Muscle of leg (tissue), 11 donors: Measurements from ENCODE around the gene SYNPR. TPM values are rescaled to one million over a fixed set of nuclear protein-coding genes. Genes with fewer than 3 reads are reported as not detected.

Source experiments
- DNase-seq: peaks from one replicate; pipeline ENCODE4 v3.0.0; 2013
- H3K27ac ChIP-seq: one replicate; pipeline ENCODE4 v1.5.1; 2013; ENCODE audit warnings: mild to moderate bottlenecking, low read length, control low read depth
- H3K27me3 ChIP-seq: one replicate; pipeline ENCODE4 v1.6.1; 2013; ENCODE audit warnings: low read length; ENCODE audit not compliant: control insufficient read depth, insufficient read depth
- H3K36me3 ChIP-seq: one replicate; pipeline ENCODE4 v1.6.1; 2013; ENCODE audit warnings: low read length; ENCODE audit not compliant: control insufficient read depth, insufficient read depth
- H3K4me1 ChIP-seq: one replicate; pipeline ENCODE4 v1.6.1; 2013; ENCODE audit warnings: low read length; ENCODE audit not compliant: control insufficient read depth, insufficient read depth
- H3K4me3 ChIP-seq: one replicate; pipeline ENCODE4 v1.5.1; 2013; ENCODE audit warnings: low read length, control low read depth
- H3K9me3 ChIP-seq: replicated peaks from 2 replicates; pipeline ENCODE4 v1.6.1; 2013; ENCODE audit warnings: low read depth, low read length; ENCODE audit not compliant: control insufficient read depth
- WGBS: methylation state at CpG from one replicate; pipeline ENCODE4 v1.1.5; 2013; ENCODE audit warnings: missing lambda C conversion rate; ENCODE audit not compliant: insufficient coverage; 5-methylcytosine and 5-hydroxymethylcytosine counted together
- polyA plus RNA-seq, 8 donors: library from polyadenylated mRNA; unstranded; fragments of 120-200 nt; gene quantifications; one replicate each; pipeline versions ENCODE4 v1.2.1 to v1.2.3, GENCODE V29; 2013; ENCODE audit warnings: inconsistent platforms in 1 of 8, low replicate concordance in 1 of 8; ENCODE audit not compliant: insufficient read length in 8 of 8, insufficient read depth in 1 of 8
- total RNA-seq: library from RNA; stranded (reverse); fragments of 120-200 nt; gene quantifications from one replicate; pipeline ENCODE4 v1.2.4, GENCODE V29; 2013

Gene SYNPR
- total and polyA plus RNA-seq, 9 donors: 0.04 TPM; not detected in 8

GRCh38 chr3:63458405-63458804, 180.3 kb downstream of the SYNPR start:
- no peak for DNase-seq
- H3K27me3 ChIP-seq: no peaks in the 10 kb centered on the region
- H3K27ac ChIP-seq: no peak overlapping the region
- no peaks in the 10 kb centered on the region for H3K9me3 ChIP-seq
- no peaks in the 10 kb centered on the region for H3K4me1 ChIP-seq
- H3K4me3 ChIP-seq: no peak overlapping the region
- H3K36me3 ChIP-seq: no peaks in the 10 kb centered on the region

DNA sequence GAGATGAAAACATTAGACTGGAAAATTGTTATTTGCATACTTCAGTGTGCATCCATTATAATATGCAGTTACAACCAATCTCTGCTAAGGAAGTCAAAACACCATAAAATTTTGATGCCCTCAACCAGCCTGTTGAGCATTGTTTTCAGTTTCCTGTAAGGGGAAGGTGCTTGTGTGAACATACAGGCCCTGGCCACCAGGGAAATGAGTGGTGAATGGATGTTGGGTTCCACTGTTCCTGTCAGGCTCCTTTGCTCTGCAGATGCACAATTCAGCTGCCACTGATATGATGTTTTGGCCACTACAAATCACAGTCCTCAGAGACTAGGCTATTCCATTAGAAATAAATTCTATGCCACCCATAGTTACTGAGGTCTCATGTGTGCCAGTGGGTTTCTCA, 184.6 kb downstream of the SYNPR start:
- no peaks in the 10 kb centered on the region for H3K9me3 ChIP-seq
- H3K4me3 ChIP-seq: no peak overlapping the region
- no peak overlapping the region for H3K27ac ChIP-seq
- no peaks in the 10 kb centered on the region for H3K4me1 ChIP-seq
- no peaks in the 10 kb centered on the region for H3K27me3 ChIP-seq
- DNase-seq: no peak
- no peaks in the 10 kb centered on the region for H3K36me3 ChIP-seq

DNA sequence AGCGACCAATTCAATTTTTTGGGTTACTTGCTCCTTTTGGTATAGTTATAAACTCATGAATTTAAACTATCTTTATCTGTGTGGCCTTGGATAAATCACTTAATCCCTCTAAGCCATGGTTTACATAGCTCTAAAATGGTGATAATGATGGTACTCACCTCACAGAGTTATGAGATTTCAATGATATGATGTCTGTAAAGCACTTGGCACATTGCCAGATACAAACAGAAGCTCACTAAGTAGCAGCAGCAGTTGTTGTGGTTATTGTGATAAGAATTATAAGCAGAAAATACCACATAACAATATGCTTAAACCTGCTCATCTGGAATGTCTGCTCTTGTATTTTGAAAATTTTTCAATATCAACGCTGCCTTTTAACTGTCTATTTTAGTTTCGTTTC, 189.3 kb downstream of the SYNPR start:
- DNase-seq: no peak
- H3K27me3 ChIP-seq: no peaks in the 10 kb centered on the region
- no peaks in the 10 kb centered on the region for H3K4me1 ChIP-seq
- no peak overlapping the region for H3K27ac ChIP-seq
- H3K9me3 ChIP-seq: no peaks in the 10 kb centered on the region
- no peaks in the 10 kb centered on the region for H3K36me3 ChIP-seq
- no CpG with 5 or more reads among the region's 3 CpGs for WGBS
- no peak overlapping the region for H3K4me3 ChIP-seq

DNA sequence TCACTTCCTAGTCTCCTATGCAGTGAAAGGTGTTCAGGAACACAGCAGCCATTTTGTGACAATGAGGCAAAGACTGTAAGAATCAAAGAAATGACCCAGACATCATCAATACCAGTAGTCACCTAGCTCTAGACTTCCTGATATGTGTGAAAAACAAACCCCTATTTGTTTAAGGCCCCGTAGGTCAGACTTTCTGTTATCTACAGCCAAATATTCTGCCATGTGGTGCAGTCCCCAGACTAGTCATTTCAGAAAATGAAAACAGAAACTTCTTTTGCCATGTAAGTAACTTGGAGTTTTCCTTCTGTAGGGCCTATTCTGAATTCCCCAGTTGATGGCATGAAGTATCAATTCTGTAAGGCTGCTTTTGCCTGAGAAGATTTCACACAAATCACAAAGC, 192.6 kb downstream of the SYNPR start:
- no peak overlapping the region for H3K27ac ChIP-seq
- no peaks in the 10 kb centered on the region for H3K36me3 ChIP-seq
- no peak overlapping the region for H3K4me3 ChIP-seq
- H3K9me3 ChIP-seq: no peaks in the 10 kb centered on the region
- no peaks in the 10 kb centered on the region for H3K27me3 ChIP-seq
- no peak for DNase-seq
- no peaks in the 10 kb centered on the region for H3K4me1 ChIP-seq
- no CpG with 5 or more reads among the region's 1 CpG for WGBS

GRCh38 chr3:63471781-63472180, 193.7 kb downstream of the SYNPR start:
- no peak for DNase-seq
- Histone ChIP-seq H3K9me3 (no peaks in the 10 kb centered on the region), H3K4me1 (no peaks in the 10 kb centered on the region), H3K27ac (no peak overlapping the region), H3K27me3 (no peaks in the 10 kb centered on the region), H3K4me3 (no peak overlapping the region), H3K36me3 (no peaks in the 10 kb centered on the region)
- WGBS: 92% methylated on average over 5 of the region's 5 CpGs

DNA sequence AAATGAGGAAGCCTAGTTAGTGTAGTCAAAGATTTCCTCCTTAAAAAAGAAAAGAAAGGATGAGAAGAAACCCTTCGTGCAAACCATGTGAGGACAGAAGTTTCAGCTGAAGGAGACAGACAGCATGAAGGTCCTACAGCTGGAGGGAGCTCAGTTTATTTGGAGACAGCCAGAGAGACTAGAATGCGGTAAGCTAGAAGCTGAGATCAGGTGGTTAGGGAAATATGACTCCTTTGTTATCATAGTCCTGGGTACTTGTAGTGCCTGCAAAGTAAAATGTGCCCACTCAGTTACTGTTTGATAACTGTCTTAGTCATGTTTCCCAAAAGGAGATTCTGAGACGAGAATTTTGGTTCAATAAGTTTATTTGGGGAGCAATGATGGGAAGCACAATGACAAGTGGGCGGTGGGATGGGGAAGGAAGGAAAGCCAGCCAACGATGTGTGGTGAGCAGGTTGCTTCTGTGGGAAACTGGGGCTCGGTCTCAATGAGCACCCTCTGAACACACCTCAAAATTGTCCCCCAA, 195.6 kb downstream of the SYNPR start:
- H3K4me1 ChIP-seq: no peaks in the 10 kb centered on the region
- H3K36me3 ChIP-seq: no peaks in the 10 kb centered on the region
- no peak overlapping the region for H3K27ac ChIP-seq
- 71% methylated on average over 5 of the region's 6 CpGs for WGBS
- no peak for DNase-seq
- no peaks in the 10 kb centered on the region for H3K9me3 ChIP-seq
- no peak overlapping the region for H3K4me3 ChIP-seq
- H3K27me3 ChIP-seq: peaks cover 3% of the 10 kb centered on the region

GRCh38 chr3:63474828-63475518, 196.9 kb downstream of the SYNPR start:
- Histone ChIP-seq H3K9me3 (no peaks in the 10 kb centered on the region), H3K4me3 (no peak overlapping the region), H3K36me3 (no peaks in the 10 kb centered on the region), H3K4me1 (no peaks in the 10 kb centered on the region), H3K27ac (no peak overlapping the region), H3K27me3 (peaks cover 3% of the 10 kb centered on the region)
- DNase-seq: no peak
- 78% methylated on average over 1 of the region's 3 CpGs for WGBS

GRCh38 chr3:63477494-63478129, 199.5 kb downstream of the SYNPR start:
- Histone ChIP-seq H3K27ac (no peak overlapping the region), H3K9me3 (no peaks in the 10 kb centered on the region), H3K4me3 (no peak overlapping the region), H3K36me3 (no peaks in the 10 kb centered on the region), H3K27me3 (peaks cover 3% of the 10 kb centered on the region), H3K4me1 (no peaks in the 10 kb centered on the region)
- no peak for DNase-seq
- WGBS: 80% methylated on average over 5 of the region's 8 CpGs

DNA sequence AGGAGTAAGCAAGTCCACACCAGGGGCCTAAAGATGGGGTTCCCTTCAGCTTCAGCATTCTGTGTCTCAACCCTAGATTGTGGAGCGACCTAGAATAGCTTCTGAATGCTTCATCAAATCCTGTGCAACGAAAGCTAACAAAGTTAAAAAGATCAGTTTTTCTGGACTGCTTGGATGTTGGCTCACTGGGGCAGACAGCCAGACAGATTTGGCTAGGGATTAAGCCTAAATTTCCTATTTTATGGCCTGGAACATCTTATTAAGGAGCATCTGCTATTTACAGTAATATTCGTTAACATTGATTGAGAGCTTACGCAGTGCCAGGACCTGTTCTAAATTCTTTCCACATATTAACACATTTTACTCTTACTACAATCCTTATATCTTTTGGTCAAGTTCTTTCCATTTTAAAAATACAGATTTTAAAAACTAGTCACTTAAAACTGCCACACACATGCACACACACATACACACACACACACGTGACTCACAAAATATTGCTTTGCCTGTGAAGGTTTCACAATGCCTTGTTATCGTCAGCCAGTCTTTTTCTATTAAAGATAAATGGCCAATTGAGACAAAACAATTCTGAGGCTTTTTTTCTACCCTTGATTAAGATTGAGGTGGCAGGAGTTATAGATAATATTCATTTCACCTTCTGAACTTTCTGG, 201.0 kb downstream of the SYNPR start:
- peak; percentile 10 for DNase-seq
- H3K27ac ChIP-seq: no peak overlapping the region
- peaks cover 3% of the 10 kb centered on the region for H3K27me3 ChIP-seq
- WGBS: 39% methylated on average over 2 of the region's 6 CpGs
- no peaks in the 10 kb centered on the region for H3K36me3 ChIP-seq
- no peaks in the 10 kb centered on the region for H3K9me3 ChIP-seq
- H3K4me1 ChIP-seq: no peaks in the 10 kb centered on the region
- no peak overlapping the region for H3K4me3 ChIP-seq

GRCh38 chr3:63479661-63480035, 201.5 kb downstream of the SYNPR start:
- Histone ChIP-seq H3K4me1 (no peaks in the 10 kb centered on the region), H3K27me3 (peaks cover 3% of the 10 kb centered on the region), H3K4me3 (no peak overlapping the region), H3K27ac (no peak overlapping the region), H3K9me3 (no peaks in the 10 kb centered on the region), H3K36me3 (no peaks in the 10 kb centered on the region)
- WGBS: 71% methylated on average over 1 of the region's 2 CpGs
- DNase-seq: no peak
